ENCODE data around the gene ECI2.

ECI2 gene

GRCh38 chr6:4084444-4085331 is 50.7 kb downstream of the ECI2 start:
- no peaks in the 10 kb centered on the region for H3K27me3 ChIP-seq (replicated peaks; ENCODE audit: control insufficient read depth, insufficient read depth, low read length)
- DNase-seq (ENCODE audit: extremely low read depth, insufficient read length): no peak
- no peak for TF ChIP-seq CTCF (IDR thresholded peaks at IDR 0.05; ENCODE audit: insufficient read depth, low read length, poor library complexity, severe bottlenecking)
- no peaks in the 10 kb centered on the region for H3K36me3 ChIP-seq (ENCODE audit: control insufficient read depth, insufficient read depth, low read length)
- H3K4me3 ChIP-seq (replicated peaks; ENCODE audit: low read depth, low read length): no peak overlapping the region

- Histone ChIP-seq H3K27me3 (replicated peaks; ENCODE audit: control insufficient read depth, insufficient read depth, low read length) (no peaks in the 10 kb centered on the region), H3K36me3 (ENCODE audit: control insufficient read depth, insufficient read depth, low read length) (no peaks in the 10 kb centered on the region), H3K4me3 (replicated peaks; ENCODE audit: low read depth, low read length) (no peak within 1 kb of the TSS)
- no peak for TF ChIP-seq CTCF (IDR thresholded peaks at IDR 0.05; ENCODE audit: insufficient read depth, low read length, poor library complexity, severe bottlenecking)
- no peak for DNase-seq (ENCODE audit: extremely low read depth, insufficient read length)
Observed at GRCh38 chr6:4078691-4079471, 56.5 kb downstream of the ECI2 start, which contains the start of gene FAM217A. FAM217A (minus strand) TSS chr6:4079137; CDS start chr6:4077414, 1,723 bp downstream.

GRCh38 chr6:4074478-4075235 is 60.7 kb downstream of the ECI2 start:
- no peak for TF ChIP-seq CTCF (IDR thresholded peaks at IDR 0.05; ENCODE audit: insufficient read depth, low read length, poor library complexity, severe bottlenecking)
- Histone ChIP-seq H3K27me3 (replicated peaks; ENCODE audit: control insufficient read depth, insufficient read depth, low read length) (no peaks in the 10 kb centered on the region), H3K36me3 (ENCODE audit: control insufficient read depth, insufficient read depth, low read length) (no peaks in the 10 kb centered on the region), H3K4me3 (replicated peaks; ENCODE audit: low read depth, low read length) (no peak overlapping the region)
- no peak for DNase-seq (ENCODE audit: extremely low read depth, insufficient read length)

GRCh38 chr6:4071330-4071729 is 64.0 kb downstream of the ECI2 start:
- H3K36me3 ChIP-seq (ENCODE audit: control insufficient read depth, insufficient read depth, low read length): no peaks in the 10 kb centered on the region
- no peaks in the 10 kb centered on the region for H3K27me3 ChIP-seq (replicated peaks; ENCODE audit: control insufficient read depth, insufficient read depth, low read length)
- TF ChIP-seq CTCF (IDR thresholded peaks at IDR 0.05; ENCODE audit: insufficient read depth, low read length, poor library complexity, severe bottlenecking): no peak
- DNase-seq (ENCODE audit: extremely low read depth, insufficient read length): no peak
- no peak overlapping the region for H3K4me3 ChIP-seq (replicated peaks; ENCODE audit: low read depth, low read length)

GRCh38 chr6:4069199-4069598 is 66.2 kb downstream of the ECI2 start:
- Histone ChIP-seq H3K36me3 (ENCODE audit: control insufficient read depth, insufficient read depth, low read length) (peaks cover 2% of the 10 kb centered on the region; the same call in 1 of the 2 replicates), H3K27me3 (replicated peaks; ENCODE audit: control insufficient read depth, insufficient read depth, low read length) (no peaks in the 10 kb centered on the region), H3K4me3 (replicated peaks; ENCODE audit: low read depth, low read length) (no peak overlapping the region)
- no peak for TF ChIP-seq CTCF (IDR thresholded peaks at IDR 0.05; ENCODE audit: insufficient read depth, low read length, poor library complexity, severe bottlenecking)
- no peak for DNase-seq (ENCODE audit: extremely low read depth, insufficient read length)
